Uterus (tissue), 2 donors: ENCODE results near the gene MEIS2.

Source experiments
- CTCF ChIP-seq, 4 experiments: fragments of 200-600 bp in 2 of 4; fragments of 450-650 bp in 2 of 4; sonication (generic) in 2 of 4; IDR thresholded peaks; one replicate each; pipeline ENCODE4 v1.5.1; 2016 to 2019; ENCODE audit warnings: antibody characterized with exemption in 4 of 4, mild to moderate bottlenecking in 2 of 4, moderate library complexity in 1 of 4
- POLR2A ChIP-seq, 2 donors: fragments of 450-650 bp; IDR thresholded peaks; one replicate each; pipeline ENCODE4 v1.6.1; 2016; ENCODE audit warnings: antibody characterized with exemption in 2 of 2, mild to moderate bottlenecking in 1 of 2, moderate library complexity in 1 of 2

GRCh38 chr15:36879568-36880222 lies 220.7 kb downstream of the MEIS2 start:
- TF ChIP-seq CTCF (IDR thresholded peaks at IDR 0.05) (no peak), POLR2A (IDR thresholded peaks at IDR 0.05) (no peak)
